ENCODE measurements around the gene MANEAL. TPM values are rescaled to one million over a fixed set of nuclear protein-coding genes. Genes with fewer than 3 reads are reported as not detected.

The MANEAL gene
- total RNA-seq, result 1.6 and 1.8 TPM in 2 replicates

GRCh38 chr1:37793773-37794371, at the start of gene MANEAL:
Gene MANEAL, plus strand, starts transcription at chr1:37793847. Its CDS starts 336 bp downstream, at chr1:37794183.

DNA sequence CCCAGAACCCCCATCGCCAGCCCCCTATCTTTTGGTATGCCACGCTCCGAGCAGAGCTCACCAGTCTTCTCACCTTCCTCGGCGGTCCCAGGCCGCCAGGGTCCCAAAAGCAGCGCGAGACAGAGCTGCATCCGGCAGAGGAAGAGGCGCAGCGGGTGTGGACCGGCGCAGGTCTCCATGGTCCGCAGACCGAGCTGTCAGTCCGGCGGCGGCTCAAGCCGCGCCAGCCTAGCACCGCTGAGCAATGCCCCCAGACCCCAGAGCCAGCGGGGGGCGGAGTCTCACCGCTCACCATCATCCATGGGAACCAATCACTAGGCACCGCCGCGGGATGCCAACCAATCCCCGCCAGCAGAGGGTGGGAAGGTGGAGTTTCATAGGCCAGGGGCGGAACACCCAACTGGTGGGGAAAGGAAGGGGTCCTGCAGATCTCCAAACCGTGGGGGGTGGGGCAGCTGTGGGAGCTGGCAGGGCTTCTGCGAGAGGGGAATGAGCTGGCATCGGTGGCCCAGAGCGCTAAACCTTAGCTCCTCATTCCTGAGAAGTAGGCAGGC, 28.7 kb upstream of the MANEAL start, which contains the start of gene EPHA10:
EPHA10 (minus strand) TSS at position 233 of the 554 bp plus-strand sequence; CDS start at position 179, 54 bp downstream.

GRCh38 chr1:37807555-37808368, 14.1 kb downstream of the MANEAL start, which contains the start of the genes C1orf122 and YRDC:
Gene C1orf122, plus strand, starts transcription at chr1:37807790. Its CDS starts 615 bp downstream, at chr1:37808405.
Gene YRDC, minus strand, starts transcription at chr1:37808208. Its CDS starts 28 bp downstream, at chr1:37808180.

Other genes with a start within 250 kb of the MANEAL start
- 15.7 and 16.9 TPM in 2 replicates for gene SNIP1, start 239.6 kb upstream of the MANEAL start, total RNA-seq
- gene DNALI1, start 236.9 kb upstream of the MANEAL start, total RNA-seq, result 5.3 and 5.8 TPM in 2 replicates
- gene GNL2, start 197.9 kb upstream of the MANEAL start, total RNA-seq, result 65.3 and 69.6 TPM in 2 replicates
- 2.4 and 3.4 TPM in 2 replicates for gene RSPO1, start 159.0 kb upstream of the MANEAL start, total RNA-seq
- gene CDCA8, start 101.3 kb upstream of the MANEAL start, total RNA-seq, result 1.8 and 2.1 TPM in 2 replicates
- not detected in 2 replicates for gene EPHA10, start 28.7 kb upstream of the MANEAL start, total RNA-seq
- gene C1orf122, start 13.9 kb downstream of the MANEAL start, total RNA-seq, result 17.0 and 18.0 TPM in 2 replicates
- 12.6 and 16.6 TPM in 2 replicates for gene YRDC, start 14.4 kb downstream of the MANEAL start, total RNA-seq
- 3.2 and 3.4 TPM in 2 replicates for gene MTF1, start 65.7 kb downstream of the MANEAL start, total RNA-seq
- 41.0 and 53.7 TPM in 2 replicates for gene INPP5B, start 153.2 kb downstream of the MANEAL start, total RNA-seq
- 58.2 and 58.4 TPM in 2 replicates for gene SF3A3, start 196.2 kb downstream of the MANEAL start, total RNA-seq
- 43.8 and 44.9 TPM in 2 replicates for gene FHL3, start 211.7 kb downstream of the MANEAL start, total RNA-seq
- gene UTP11, start 218.9 kb downstream of the MANEAL start, total RNA-seq, result 38.5 and 45.3 TPM in 2 replicates